Measurements from ENCODE around the gene GNAL. TPM values are rescaled to one million over a fixed set of nuclear protein-coding genes. Genes with fewer than 3 reads are reported as not detected.
A peak's percentile ranks its signal among the peaks of the same experiment; 100 is the strongest.
"Not testable (repeated sequence)": the region's sequence is repeated elsewhere in the genome, so short reads cannot be mapped to it uniquely, and the experiment has no call there.

The GNAL gene
- total RNA-seq, 6 donors from 2014 or later = 1.00 to 6.7 (median 3.5) TPM

GRCh38 chr18:11700876-11701275, 11.8 kb downstream of the GNAL start:
- no peak for DNase-seq
- no peak for TF ChIP-seq EP300 (IDR thresholded peaks at IDR 0.05)
- no peak for TF ChIP-seq CTCF (IDR thresholded peaks at IDR 0.05)
- no peak for TF ChIP-seq POLR2A (IDR thresholded peaks at IDR 0.05)
- TF ChIP-seq POLR2AphosphoS5 (IDR thresholded peaks at IDR 0.05) = no peak

DNA sequence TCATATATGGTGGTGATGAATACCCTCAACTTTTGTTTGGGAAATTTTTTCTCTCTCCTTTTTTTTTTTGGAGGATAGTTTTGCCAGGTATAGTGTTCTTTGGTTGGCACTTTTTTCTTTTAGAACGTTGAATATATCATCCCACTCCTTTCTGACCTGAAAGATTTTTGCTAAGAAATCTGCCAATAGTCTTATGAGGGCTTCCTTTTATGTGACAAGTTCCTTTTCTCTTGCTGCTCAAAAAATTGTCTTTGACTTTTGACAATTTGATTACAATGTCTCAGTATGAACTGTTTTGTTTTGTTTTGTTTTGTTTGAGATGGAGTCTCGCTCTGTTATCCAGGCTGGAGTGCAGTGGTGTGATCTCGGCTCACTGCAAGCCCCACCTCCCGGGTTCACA, 21.5 kb downstream of the GNAL start:
- ATAC-seq (ENCODE audit: low FRiP score in 2 of 2) (no peak), DNase-seq (no peak)
- WGBS, 2 donors = 85 to 92% methylated on average over 4 of the region's 4 CpGs
- H3K4me3 ChIP-seq = no peak overlapping the region
- H3K36me3 ChIP-seq = no peaks in the 10 kb centered on the region
- no peaks in the 10 kb centered on the region for H3K4me1 ChIP-seq
- no peaks in the 10 kb centered on the region for H3K27me3 ChIP-seq
- no peak for TF ChIP-seq POLR2A (IDR thresholded peaks at IDR 0.05)
- no peak for TF ChIP-seq POLR2AphosphoS5 (IDR thresholded peaks at IDR 0.05)
- TF ChIP-seq CTCF (IDR thresholded peaks at IDR 0.05) = no peak
- TF ChIP-seq EP300 (IDR thresholded peaks at IDR 0.05) = no peak
- H3K27ac ChIP-seq = no peak overlapping the region
- H3K9me3 ChIP-seq = no peaks in the 10 kb centered on the region

More at GRCh38 chr18:11700876-11701275, 11.8 kb downstream of the GNAL start:
- no peaks in the 10 kb centered on the region for H3K4me1 ChIP-seq
- H3K36me3 ChIP-seq = no peaks in the 10 kb centered on the region
- no peaks in the 10 kb centered on the region for H3K27me3 ChIP-seq
- no peak for ATAC-seq (ENCODE audit: low FRiP score in 2 of 2)
- H3K9me3 ChIP-seq = no peaks in the 10 kb centered on the region
- no peak overlapping the region for H3K27ac ChIP-seq
- 89 to 93% methylated on average over 6 of the region's 6 CpGs for WGBS, 2 donors
- H3K4me3 ChIP-seq = no peak overlapping the region

GRCh38 chr18:11713756-11714155, 24.7 kb downstream of the GNAL start:
- 68 to 82% methylated on average over 6 of the region's 6 CpGs for WGBS, 2 donors
- Histone ChIP-seq H3K4me3 (no peak overlapping the region), H3K9me3 (no peaks in the 10 kb centered on the region), H3K36me3 (no peaks in the 10 kb centered on the region), H3K27ac (no peak overlapping the region), H3K4me1 (no peaks in the 10 kb centered on the region), H3K27me3 (no peaks in the 10 kb centered on the region)
- ATAC-seq (ENCODE audit: low FRiP score in 2 of 2) = no peak
- no peak for DNase-seq
- TF ChIP-seq EP300 (IDR thresholded peaks at IDR 0.05) (no peak), POLR2A (IDR thresholded peaks at IDR 0.05) (no peak), CTCF (IDR thresholded peaks at IDR 0.05) (no peak), POLR2AphosphoS5 (IDR thresholded peaks at IDR 0.05) (no peak)

- Histone ChIP-seq H3K27me3 (no peaks in the 10 kb centered on the region), H3K27ac (no peak overlapping the region), H3K4me1 (no peaks in the 10 kb centered on the region), H3K9me3 (no peaks in the 10 kb centered on the region), H3K36me3 (no peaks in the 10 kb centered on the region), H3K4me3 (no peak overlapping the region)
- TF ChIP-seq CTCF (IDR thresholded peaks at IDR 0.05) (no peak), EP300 (IDR thresholded peaks at IDR 0.05) (no peak), POLR2A (IDR thresholded peaks at IDR 0.05) (no peak), POLR2AphosphoS5 (IDR thresholded peaks at IDR 0.05) (no peak)
- no peak for ATAC-seq (ENCODE audit: low FRiP score in 2 of 2)
- 80 to 84% methylated on average over 7 of the region's 7 CpGs for WGBS, 2 donors
- no peak for DNase-seq
Observed at GRCh38 chr18:11714244-11714918, 25.3 kb downstream of the GNAL start.

DNA sequence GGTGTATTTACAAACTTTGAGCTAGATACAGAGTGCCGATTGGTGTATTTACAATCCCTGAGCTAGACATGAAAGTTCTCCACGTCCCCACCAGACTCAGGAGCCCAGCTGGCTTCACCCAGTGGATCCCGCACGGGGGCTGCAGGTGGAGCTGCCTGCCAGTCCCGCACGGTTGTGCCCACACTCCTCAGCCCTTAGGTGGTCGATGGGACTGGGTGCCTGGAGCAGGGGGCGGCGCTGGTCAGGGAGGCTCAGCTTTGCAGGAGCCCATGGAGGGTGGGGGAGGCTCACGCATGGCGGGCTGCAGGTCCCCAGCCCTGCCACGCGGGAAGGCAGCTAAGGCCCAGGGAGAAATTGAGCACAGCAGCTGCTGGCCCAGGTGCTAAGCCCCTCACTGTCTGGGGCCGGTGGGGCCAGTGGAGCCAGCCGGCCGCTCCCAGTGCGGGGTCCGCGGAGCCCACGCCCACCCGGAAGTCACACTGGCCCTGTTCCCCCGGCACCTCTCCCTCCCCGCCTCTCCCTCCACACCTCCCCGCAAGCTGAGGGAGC, 27.8 kb downstream of the GNAL start:
- peak in 1 of 2 donors; percentile 74 for DNase-seq
- not testable (repeated sequence) for ATAC-seq (ENCODE audit: low FRiP score in 2 of 2); H3K9me3 ChIP-seq; H3K4me1 ChIP-seq; H3K36me3 ChIP-seq; H3K27me3 ChIP-seq; H3K4me3 ChIP-seq; H3K27ac ChIP-seq
- 85 to 94% methylated on average over 15 to 21 of the region's 24 CpGs for WGBS, 2 donors
